C4-2B (cell line): ENCODE data around the gene MRPL34.

Experiments used
- ZFX ChIP-seq: fragments of 450-650 bp; IDR thresholded peaks from 2 replicates; pipeline ENCODE4 v1.6.1; 2017
- TF ChIP-seq, protein P1 (sequence below): fragments of 450-650 bp; conservative IDR thresholded peaks from 2 replicates; pipeline ENCODE4 v1.5.1; 2017; ENCODE audit warnings: mild to moderate bottlenecking

DNA sequence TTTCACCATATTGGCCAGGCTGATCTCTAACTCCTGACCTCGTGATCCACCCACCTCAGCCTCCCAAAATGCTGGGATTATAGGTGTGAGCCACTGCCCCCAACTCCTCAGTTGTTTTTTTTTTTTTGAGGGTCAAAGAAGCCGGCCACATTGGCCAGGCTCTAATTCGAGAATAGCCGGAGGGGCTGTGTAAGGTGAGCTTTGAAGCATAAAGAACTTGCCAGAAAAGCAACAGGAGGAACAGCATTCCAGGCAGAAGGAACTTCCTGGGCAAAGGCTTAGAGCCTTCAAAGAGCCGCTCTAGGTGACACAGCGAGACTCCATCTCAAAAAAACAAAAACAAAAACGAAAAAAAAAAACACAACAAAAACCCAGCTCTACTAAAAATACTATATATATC, 39.6 kb upstream of the MRPL34 start:
- TF ChIP-seq, protein P1, sequence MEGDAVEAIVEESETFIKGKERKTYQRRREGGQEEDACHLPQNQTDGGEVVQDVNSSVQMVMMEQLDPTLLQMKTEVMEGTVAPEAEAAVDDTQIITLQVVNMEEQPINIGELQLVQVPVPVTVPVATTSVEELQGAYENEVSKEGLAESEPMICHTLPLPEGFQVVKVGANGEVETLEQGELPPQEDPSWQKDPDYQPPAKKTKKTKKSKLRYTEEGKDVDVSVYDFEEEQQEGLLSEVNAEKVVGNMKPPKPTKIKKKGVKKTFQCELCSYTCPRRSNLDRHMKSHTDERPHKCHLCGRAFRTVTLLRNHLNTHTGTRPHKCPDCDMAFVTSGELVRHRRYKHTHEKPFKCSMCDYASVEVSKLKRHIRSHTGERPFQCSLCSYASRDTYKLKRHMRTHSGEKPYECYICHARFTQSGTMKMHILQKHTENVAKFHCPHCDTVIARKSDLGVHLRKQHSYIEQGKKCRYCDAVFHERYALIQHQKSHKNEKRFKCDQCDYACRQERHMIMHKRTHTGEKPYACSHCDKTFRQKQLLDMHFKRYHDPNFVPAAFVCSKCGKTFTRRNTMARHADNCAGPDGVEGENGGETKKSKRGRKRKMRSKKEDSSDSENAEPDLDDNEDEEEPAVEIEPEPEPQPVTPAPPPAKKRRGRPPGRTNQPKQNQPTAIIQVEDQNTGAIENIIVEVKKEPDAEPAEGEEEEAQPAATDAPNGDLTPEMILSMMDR = no peak
- TF ChIP-seq ZFX = no peak
